SU-DHL-6 (cell line): ENCODE data around the gene SEC63.
"Not testable (repeated sequence)": the region's sequence is repeated elsewhere in the genome, so short reads cannot be mapped to it uniquely, and the experiment has no call there.

Experiments used
- EZH2phosphoT487 ChIP-seq: fragments of 200-600 bp; sonication (generic), shearing (Covaris generic); conservative IDR thresholded peaks from 2 replicates; pipeline ENCODE4 v1.6.1; 2018; ENCODE audit warnings: mild to moderate bottlenecking, antibody characterized with exemption, low read length, moderate library complexity, mixed read lengths
- TF ChIP-seq, protein P1 (sequence below): fragments of 200-600 bp; sonication (generic); IDR thresholded peaks from one replicate; pipeline ENCODE4 v1.5.1; 2017; ENCODE audit warnings: antibody characterized with exemption, mild to moderate bottlenecking, low read length, moderate library complexity; ENCODE audit not compliant: insufficient read depth, poor library complexity, severe bottlenecking

DNA sequence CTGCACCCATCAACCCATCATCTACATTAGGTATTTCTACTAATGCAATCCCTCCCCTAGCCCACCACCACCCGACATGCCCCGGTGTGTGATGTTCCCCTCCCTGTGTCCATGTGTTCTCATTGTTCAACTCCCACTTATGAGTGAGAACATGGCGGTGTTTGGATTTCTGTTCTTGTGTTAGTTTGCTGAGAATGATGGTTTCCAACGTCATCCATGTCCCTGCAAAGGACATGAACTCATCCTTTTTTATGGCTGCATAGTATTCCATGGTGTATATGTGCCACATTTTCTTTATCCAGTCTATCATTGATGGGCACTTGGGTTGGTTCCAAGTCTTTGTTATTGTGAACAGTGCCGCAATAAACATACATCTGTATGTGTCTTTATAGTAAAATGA, 72.1 kb downstream of the SEC63 start:
- not testable (repeated sequence) for TF ChIP-seq EZH2phosphoT487
- TF ChIP-seq, protein P1, sequence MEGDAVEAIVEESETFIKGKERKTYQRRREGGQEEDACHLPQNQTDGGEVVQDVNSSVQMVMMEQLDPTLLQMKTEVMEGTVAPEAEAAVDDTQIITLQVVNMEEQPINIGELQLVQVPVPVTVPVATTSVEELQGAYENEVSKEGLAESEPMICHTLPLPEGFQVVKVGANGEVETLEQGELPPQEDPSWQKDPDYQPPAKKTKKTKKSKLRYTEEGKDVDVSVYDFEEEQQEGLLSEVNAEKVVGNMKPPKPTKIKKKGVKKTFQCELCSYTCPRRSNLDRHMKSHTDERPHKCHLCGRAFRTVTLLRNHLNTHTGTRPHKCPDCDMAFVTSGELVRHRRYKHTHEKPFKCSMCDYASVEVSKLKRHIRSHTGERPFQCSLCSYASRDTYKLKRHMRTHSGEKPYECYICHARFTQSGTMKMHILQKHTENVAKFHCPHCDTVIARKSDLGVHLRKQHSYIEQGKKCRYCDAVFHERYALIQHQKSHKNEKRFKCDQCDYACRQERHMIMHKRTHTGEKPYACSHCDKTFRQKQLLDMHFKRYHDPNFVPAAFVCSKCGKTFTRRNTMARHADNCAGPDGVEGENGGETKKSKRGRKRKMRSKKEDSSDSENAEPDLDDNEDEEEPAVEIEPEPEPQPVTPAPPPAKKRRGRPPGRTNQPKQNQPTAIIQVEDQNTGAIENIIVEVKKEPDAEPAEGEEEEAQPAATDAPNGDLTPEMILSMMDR, result not testable (repeated sequence)
